SW480 (cell line): Measurements from ENCODE around the gene SMCO2.

ENCODE experiments used
- DNase-seq: peaks from one replicate; pipeline ENCODE4 v3.0.0-alpha.2; 2016; ENCODE audit warnings: low spot score

The SMCO2 gene

GRCh38 chr12:27453421-27453820 lies 6.9 kb downstream of the SMCO2 start:
- DNase-seq: no peak

- DNase-seq: no peak
These were observed 9.1 kb downstream of the SMCO2 start for GRCh38 chr12:27455589-27455988.

GRCh38 chr12:27456618-27457017 lies 10.1 kb downstream of the SMCO2 start:
- DNase-seq: peak; percentile 83

- peak; percentile 72 for DNase-seq
These were observed 14.0 kb downstream of the SMCO2 start for GRCh38 chr12:27460471-27460978.

- no peak for DNase-seq
These were observed 15.7 kb downstream of the SMCO2 start for GRCh38 chr12:27462151-27462694.

- no peak for DNase-seq
These were observed 16.3 kb downstream of the SMCO2 start for GRCh38 chr12:27462851-27463250.

- no peak for DNase-seq
These were observed 17.1 kb downstream of the SMCO2 start for GRCh38 chr12:27463511-27464219.

GRCh38 chr12:27464220-27464554 lies 17.7 kb downstream of the SMCO2 start:
- peak; percentile 66 for DNase-seq

- DNase-seq: no peak
These were observed 21.1 kb downstream of the SMCO2 start for GRCh38 chr12:27467641-27468040.

- DNase-seq: peak; percentile 81
These were observed 21.7 kb downstream of the SMCO2 start for GRCh38 chr12:27468241-27468640.

- DNase-seq: peak; percentile 100
These were observed 22.7 kb downstream of the SMCO2 start for GRCh38 chr12:27469176-27469736.

- DNase-seq: peak; percentile 78
These were observed 26.1 kb downstream of the SMCO2 start for GRCh38 chr12:27472604-27473003.

- peak; percentile 98 for DNase-seq
These were observed 27.8 kb downstream of the SMCO2 start for GRCh38 chr12:27474344-27474743.

GRCh38 chr12:27477049-27477448 lies 30.5 kb downstream of the SMCO2 start:
- DNase-seq: no peak

- DNase-seq: no peak
These were observed 32.4 kb downstream of the SMCO2 start for GRCh38 chr12:27478949-27479348.

- no peak for DNase-seq
These were observed 33.5 kb downstream of the SMCO2 start for GRCh38 chr12:27480016-27480415.

- no peak for DNase-seq
These were observed 40.4 kb downstream of the SMCO2 start for GRCh38 chr12:27486961-27487360.

- DNase-seq: no peak
These were observed 41.9 kb downstream of the SMCO2 start for GRCh38 chr12:27488479-27488878.

- no peak for DNase-seq
These were observed 44.7 kb downstream of the SMCO2 start for GRCh38 chr12:27491226-27491625.

GRCh38 chr12:27493260-27493940 lies 46.9 kb downstream of the SMCO2 start:
- DNase-seq: peak; percentile 78

- DNase-seq: no peak
These were observed 50.9 kb downstream of the SMCO2 start for GRCh38 chr12:27497446-27497845.

- DNase-seq: no peak
These were observed 51.6 kb downstream of the SMCO2 start for GRCh38 chr12:27498149-27498548.

GRCh38 chr12:27498761-27499160 lies 52.2 kb downstream of the SMCO2 start:
- no peak for DNase-seq
